WERI-Rb-1 (cell line): Measurements from ENCODE around the gene BCR.

Experiments
- DNase-seq: peaks from one replicate; pipeline ENCODE4 v3.0.0-alpha.2; 2020
- H3K27ac ChIP-seq: fragments of 250-450 bp; sonication (Bioruptor Pico); 2 replicates; pipeline ENCODE4 v1.5.1; 2020; ENCODE audit warnings: mild to moderate bottlenecking, moderate library complexity
- H3K27me3 ChIP-seq: fragments of 250-450 bp; sonication (Bioruptor Pico); 2 replicates; pipeline ENCODE4 v1.5.1; 2021; ENCODE audit warnings: mild to moderate bottlenecking, low read depth, moderate library complexity; ENCODE audit not compliant: insufficient read depth, severe bottlenecking
- H3K36me3 ChIP-seq: fragments of 250-450 bp; sonication (Bioruptor Pico); 2 replicates; pipeline ENCODE4 v1.5.1; 2020; ENCODE audit warnings: mild to moderate bottlenecking, moderate library complexity
- H3K4me3 ChIP-seq: 2 replicates; pipeline ENCODE4 v1.5.1; 2011; ENCODE audit warnings: low read depth, mild to moderate bottlenecking, control low read depth, low read length
- H3K9me3 ChIP-seq: fragments of 250-450 bp; sonication (Bioruptor Pico); 2 replicates; pipeline ENCODE4 v1.5.1; 2021; ENCODE audit warnings: mild to moderate bottlenecking, moderate library complexity; ENCODE audit not compliant: severe bottlenecking
- TF ChIP-seq, protein P1 (sequence below): IDR thresholded peaks from 2 replicates; pipeline ENCODE4 v1.5.1; 2011; ENCODE audit warnings: low read depth, mild to moderate bottlenecking, control low read depth, inconsistent platforms, low read length

The BCR gene

DNA sequence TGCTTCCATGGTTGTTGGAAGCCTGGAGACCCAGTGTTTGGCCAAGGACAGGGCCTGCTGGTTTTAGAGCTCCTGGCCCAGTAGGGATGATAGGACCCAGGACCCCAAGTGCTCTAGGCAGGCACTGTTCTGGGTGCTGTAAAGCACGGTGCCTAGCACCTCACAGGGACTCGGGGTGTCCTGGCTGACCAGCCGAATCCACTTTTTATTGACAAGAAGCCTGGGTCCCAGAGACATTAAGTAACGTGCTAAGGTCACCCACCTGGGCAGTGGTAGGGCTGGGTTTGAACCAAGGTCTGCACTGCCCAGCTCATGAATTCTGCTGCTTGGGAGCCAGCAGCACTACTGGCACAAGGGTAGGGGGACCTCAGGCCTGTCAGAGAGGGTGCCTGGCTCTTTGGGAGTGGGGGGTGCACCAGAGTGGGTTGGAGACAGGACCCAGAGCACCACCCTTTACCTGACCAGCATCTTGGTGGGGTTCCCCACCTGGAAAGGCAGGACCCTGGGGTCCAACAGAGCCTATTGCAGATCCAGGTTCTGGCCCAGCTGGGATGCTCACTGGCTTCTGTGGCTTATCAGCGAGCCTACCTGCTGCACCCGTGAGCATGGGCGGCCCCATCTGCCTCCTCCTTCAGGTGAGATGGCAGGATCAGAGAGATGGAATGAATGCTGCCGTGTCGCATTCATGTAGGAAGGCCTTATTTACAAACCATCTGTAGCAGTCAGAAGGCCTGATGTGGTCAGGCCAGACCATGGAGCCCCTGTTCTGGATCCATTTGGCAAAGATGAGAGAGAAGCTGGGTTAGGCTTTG lies 52.0 kb downstream of the BCR start:
- H3K27ac ChIP-seq, result no peak overlapping the region
- H3K36me3 ChIP-seq, result peaks cover 19% of the 10 kb centered on the region
- peaks cover 2% of the 10 kb centered on the region for H3K9me3 ChIP-seq
- TF ChIP-seq, protein P1, sequence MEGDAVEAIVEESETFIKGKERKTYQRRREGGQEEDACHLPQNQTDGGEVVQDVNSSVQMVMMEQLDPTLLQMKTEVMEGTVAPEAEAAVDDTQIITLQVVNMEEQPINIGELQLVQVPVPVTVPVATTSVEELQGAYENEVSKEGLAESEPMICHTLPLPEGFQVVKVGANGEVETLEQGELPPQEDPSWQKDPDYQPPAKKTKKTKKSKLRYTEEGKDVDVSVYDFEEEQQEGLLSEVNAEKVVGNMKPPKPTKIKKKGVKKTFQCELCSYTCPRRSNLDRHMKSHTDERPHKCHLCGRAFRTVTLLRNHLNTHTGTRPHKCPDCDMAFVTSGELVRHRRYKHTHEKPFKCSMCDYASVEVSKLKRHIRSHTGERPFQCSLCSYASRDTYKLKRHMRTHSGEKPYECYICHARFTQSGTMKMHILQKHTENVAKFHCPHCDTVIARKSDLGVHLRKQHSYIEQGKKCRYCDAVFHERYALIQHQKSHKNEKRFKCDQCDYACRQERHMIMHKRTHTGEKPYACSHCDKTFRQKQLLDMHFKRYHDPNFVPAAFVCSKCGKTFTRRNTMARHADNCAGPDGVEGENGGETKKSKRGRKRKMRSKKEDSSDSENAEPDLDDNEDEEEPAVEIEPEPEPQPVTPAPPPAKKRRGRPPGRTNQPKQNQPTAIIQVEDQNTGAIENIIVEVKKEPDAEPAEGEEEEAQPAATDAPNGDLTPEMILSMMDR, result no peak
- no peaks in the 10 kb centered on the region for H3K27me3 ChIP-seq
- H3K4me3 ChIP-seq, result no peak overlapping the region
- no peak for DNase-seq

DNA sequence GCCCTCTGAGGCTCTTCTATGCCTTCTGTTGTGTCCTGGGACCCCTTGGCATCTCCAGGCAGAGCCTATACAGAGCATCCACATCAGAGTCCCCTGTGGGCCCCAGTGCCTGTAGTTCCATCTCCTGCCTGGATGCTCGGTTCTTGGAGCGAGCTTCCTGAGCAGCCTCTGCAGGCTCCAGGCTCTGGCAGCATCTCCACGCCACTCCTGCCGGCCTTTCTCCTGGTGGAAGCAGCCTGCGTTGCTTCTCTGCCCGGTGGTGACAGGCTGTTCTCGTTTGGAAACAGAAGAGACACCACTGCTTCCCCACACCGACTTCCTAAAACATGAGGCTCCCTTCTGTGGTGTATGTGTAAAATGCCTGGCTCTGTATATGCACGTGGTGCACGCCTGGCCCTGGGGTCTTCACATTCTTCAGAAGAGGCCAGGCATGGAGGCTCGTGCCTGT lies 52.8 kb downstream of the BCR start:
- Histone ChIP-seq H3K36me3 (peaks cover 19% of the 10 kb centered on the region), H3K27ac (no peak overlapping the region), H3K9me3 (no peaks in the 10 kb centered on the region), H3K27me3 (no peaks in the 10 kb centered on the region), H3K4me3 (no peak overlapping the region)
- TF ChIP-seq, protein P1, result no peak
- no peak for DNase-seq

DNA sequence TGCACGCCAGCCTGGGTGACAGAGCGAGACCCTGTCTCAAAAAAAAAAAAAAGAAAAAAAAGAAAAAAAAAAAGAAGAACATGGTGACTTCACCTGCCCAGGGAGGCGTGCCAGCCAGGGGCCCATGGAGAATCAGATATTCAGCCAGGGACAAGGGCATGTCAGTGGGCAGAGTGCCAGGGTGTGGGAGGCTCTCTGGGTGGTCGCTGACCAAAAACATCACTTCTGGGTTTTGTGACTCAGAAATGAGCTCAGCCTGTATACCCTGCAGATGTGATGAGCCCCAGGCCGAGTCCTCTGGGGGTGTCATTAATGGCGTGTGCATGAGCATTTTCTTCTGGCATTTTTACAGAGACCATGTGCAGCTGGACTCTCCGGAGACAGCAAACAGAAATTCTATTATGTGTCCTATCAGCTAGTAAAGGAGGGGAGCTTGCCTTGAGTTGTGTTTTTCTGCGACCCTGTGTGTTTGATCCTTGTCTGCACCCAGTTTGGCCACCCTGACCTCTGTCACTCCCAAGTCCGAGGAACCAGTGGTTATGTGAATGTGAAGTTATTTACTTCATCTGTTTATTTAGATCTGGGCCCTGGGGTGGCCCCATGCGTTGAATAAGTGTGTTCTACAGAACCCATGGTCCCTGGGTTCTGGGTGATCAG lies 53.6 kb downstream of the BCR start:
- no peak overlapping the region for H3K27ac ChIP-seq
- no peak overlapping the region for H3K4me3 ChIP-seq
- no peaks in the 10 kb centered on the region for H3K9me3 ChIP-seq
- no peak for DNase-seq
- H3K36me3 ChIP-seq, result peaks cover 19% of the 10 kb centered on the region
- TF ChIP-seq, protein P1, result no peak
- no peaks in the 10 kb centered on the region for H3K27me3 ChIP-seq

DNA sequence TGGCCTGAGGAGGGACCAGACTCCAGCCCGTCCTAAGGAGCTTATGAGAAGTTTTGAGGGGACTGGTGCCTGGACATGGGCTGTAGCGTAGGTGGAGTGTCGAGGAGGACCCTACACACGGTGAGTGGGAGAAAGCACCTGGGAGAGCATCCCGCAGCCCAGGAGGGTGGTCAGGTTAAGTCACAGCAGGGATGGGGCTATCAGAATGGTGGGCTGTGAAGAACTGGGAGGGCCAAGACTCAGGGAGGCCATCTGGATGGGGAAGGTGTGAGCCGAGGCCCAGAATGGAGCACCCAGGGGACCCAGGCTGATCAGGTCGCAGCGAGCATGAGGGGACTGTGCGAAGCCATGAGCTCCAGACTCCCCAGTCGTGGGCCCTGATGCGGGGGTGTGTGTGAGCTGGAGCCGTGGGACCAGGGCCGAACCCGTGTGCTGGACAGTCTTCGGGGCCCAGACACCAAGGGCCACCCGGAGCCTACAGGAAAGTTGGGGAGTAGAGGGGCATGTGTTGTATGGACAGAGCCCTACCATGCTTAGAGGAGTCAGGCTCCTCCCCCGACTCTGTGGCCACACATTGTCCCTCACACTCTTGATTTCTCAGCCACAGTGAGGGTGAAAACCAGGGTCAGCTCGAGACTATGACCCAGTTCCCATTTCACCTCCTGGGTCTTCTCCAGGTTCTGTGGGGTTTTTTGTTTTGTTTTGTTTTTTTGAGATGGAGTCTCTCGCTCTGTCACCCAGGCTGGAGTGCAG lies 54.3 kb downstream of the BCR start:
- DNase-seq, result no peak
- Histone ChIP-seq H3K4me3 (no peak overlapping the region), H3K36me3 (peaks cover 15% of the 10 kb centered on the region), H3K27ac (no peak overlapping the region), H3K9me3 (no peaks in the 10 kb centered on the region), H3K27me3 (no peaks in the 10 kb centered on the region)
- TF ChIP-seq, protein P1, result no peak

DNA sequence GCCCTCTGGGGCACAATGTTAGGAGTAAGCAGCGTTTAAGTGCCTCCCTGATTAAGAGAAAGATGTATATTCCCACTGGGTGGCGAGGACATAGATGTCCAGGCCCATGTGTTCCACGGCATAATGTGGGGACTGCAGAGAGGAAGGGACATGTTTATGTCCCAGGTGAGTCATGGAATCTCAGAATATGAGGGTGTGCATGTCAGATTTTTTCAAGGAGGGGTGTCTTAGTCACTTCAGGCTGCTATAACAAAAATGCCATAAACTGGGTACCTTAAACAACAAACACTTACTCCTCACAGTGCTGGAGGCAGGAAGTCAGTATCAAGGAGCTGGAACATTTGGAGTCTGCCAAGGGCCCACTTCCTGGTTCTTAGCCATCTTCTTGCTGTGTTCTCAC lies 55.1 kb downstream of the BCR start:
- TF ChIP-seq, protein P1, result no peak
- Histone ChIP-seq H3K27ac (no peak overlapping the region), H3K9me3 (no peaks in the 10 kb centered on the region), H3K4me3 (no peak overlapping the region), H3K36me3 (peaks cover 14% of the 10 kb centered on the region), H3K27me3 (no peaks in the 10 kb centered on the region)
- no peak for DNase-seq
